Measurements from ENCODE around the gene ODAPH.

The ODAPH gene

DNA sequence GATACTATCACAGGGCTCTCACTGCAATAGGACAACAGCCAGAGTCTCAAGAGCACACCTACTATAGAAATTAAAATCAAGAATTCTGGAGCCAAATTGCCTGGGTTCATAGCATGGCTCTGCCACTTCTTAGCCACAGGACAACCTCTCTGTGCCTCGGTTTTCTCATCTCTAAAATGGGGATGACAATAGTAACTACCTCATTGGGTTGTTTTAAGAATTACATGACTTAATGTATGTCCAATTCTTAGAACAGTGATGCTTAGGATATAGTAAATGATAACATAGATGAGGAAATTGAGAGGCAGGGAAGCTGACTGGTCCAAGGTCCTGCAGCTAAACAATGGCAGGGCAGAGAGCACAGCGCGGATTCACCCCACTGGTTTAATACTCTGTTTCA is 11.0 kb upstream of the ODAPH start:
- Histone ChIP-seq H3K36me3 (no peaks in the 10 kb centered on the region), H3K27ac (no peak overlapping the region), H3K27me3 (no peaks in the 10 kb centered on the region), H3K4me3 (ENCODE audit: low read depth in 1 of 2, low read length in 1 of 2) (no peak overlapping the region), H3K4me1 (ENCODE audit: control insufficient read depth in 1 of 2, insufficient read depth in 1 of 2, low read depth in 1 of 2, low read length in 1 of 2) (no peaks in the 10 kb centered on the region), H3K9me3 (no peaks in the 10 kb centered on the region)
- TF ChIP-seq CTCF (IDR thresholded peaks at IDR 0.05): no peak

DNA sequence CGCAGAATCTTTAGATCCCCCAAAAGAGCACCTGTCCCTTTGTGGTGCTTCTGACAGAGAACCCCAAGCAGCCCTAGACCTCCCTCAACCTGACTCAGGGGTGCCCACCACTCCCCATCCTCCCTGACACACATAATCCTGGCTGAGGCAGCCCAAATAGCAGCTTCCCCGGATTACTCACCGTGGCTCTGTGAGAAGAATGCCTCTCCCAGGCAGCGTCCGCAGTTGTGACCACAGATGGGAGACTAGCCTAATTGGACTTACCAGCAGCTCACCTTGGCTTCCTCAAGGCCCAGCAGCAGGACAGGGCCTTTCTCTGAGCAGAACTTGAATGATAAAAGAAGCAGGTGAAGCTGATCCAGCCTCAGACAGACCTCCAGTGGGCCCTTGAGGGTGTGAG is 10.3 kb upstream of the ODAPH start:
- no peaks in the 10 kb centered on the region for H3K9me3 ChIP-seq
- TF ChIP-seq CTCF (IDR thresholded peaks at IDR 0.05): no peak
- H3K36me3 ChIP-seq: no peaks in the 10 kb centered on the region

GRCh38 chr4:75547647-75548387 is 8.0 kb upstream of the ODAPH start:
- Histone ChIP-seq H3K27ac (no peak overlapping the region), H3K36me3 (no peaks in the 10 kb centered on the region), H3K9me3 (no peaks in the 10 kb centered on the region), H3K27me3 (no peaks in the 10 kb centered on the region), H3K4me3 (ENCODE audit: low read depth in 1 of 2, low read length in 1 of 2) (no peak overlapping the region), H3K4me1 (ENCODE audit: control insufficient read depth in 1 of 2, insufficient read depth in 1 of 2, low read depth in 1 of 2, low read length in 1 of 2) (no peaks in the 10 kb centered on the region)
- TF ChIP-seq CTCF (IDR thresholded peaks at IDR 0.05): no peak

More for the DNA sequence above, 10.3 kb upstream of the ODAPH start:
- Histone ChIP-seq H3K4me3 (ENCODE audit: low read depth in 1 of 2, low read length in 1 of 2) (no peak overlapping the region), H3K27ac (no peak overlapping the region), H3K27me3 (no peaks in the 10 kb centered on the region), H3K4me1 (ENCODE audit: control insufficient read depth in 1 of 2, insufficient read depth in 1 of 2, low read depth in 1 of 2, low read length in 1 of 2) (no peaks in the 10 kb centered on the region)

DNA sequence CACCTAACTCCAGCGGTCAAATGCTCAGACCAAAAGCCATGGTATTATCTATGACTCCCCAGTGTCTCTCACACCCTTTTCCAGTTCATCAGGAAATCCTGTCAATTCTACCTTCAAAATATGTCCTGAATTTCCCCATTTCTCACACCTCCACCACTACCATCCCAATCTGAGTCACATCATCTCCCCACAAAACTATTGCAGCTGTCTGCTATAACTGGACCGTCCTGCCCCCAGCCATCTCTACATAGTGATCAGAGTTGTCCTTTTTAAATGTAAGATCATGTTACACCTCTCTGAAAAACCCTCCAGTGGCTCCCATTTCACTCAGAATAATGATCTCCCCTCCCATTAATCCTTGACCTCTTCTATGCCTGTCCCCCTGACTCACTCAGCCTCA is 6.8 kb upstream of the ODAPH start:
- Histone ChIP-seq H3K4me1 (ENCODE audit: control insufficient read depth in 1 of 2, insufficient read depth in 1 of 2, low read depth in 1 of 2, low read length in 1 of 2) (no peaks in the 10 kb centered on the region), H3K4me3 (ENCODE audit: low read depth in 1 of 2, low read length in 1 of 2) (no peak overlapping the region), H3K27ac (no peak overlapping the region), H3K27me3 (no peaks in the 10 kb centered on the region), H3K9me3 (no peaks in the 10 kb centered on the region), H3K36me3 (no peaks in the 10 kb centered on the region)
- TF ChIP-seq CTCF (IDR thresholded peaks at IDR 0.05): no peak

DNA sequence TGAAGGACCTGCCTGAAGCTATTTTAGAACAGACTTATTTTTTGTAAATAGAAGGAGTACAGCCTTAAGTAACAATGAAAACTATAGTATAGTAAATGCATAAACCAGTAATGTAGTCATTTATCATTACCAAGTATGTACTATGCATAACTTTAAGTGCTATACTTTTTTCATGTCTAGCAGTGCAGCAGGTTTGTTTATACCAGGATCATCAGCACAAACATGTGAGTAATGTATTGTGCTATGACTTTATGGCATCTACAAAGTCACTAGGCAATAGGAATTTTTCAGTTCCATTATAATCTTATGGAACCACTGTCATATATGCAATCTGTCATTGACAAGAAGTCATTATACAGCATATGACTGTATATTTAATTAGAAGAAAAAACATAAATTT is 3.4 kb upstream of the ODAPH start:
- Histone ChIP-seq H3K4me3 (ENCODE audit: low read depth in 1 of 2, low read length in 1 of 2) (no peak overlapping the region), H3K9me3 (no peaks in the 10 kb centered on the region), H3K4me1 (ENCODE audit: control insufficient read depth in 1 of 2, insufficient read depth in 1 of 2, low read depth in 1 of 2, low read length in 1 of 2) (no peaks in the 10 kb centered on the region), H3K27me3 (no peaks in the 10 kb centered on the region), H3K36me3 (no peaks in the 10 kb centered on the region), H3K27ac (no peak overlapping the region)
- TF ChIP-seq CTCF (IDR thresholded peaks at IDR 0.05): no peak

All from neutrophil (primary cell).